ENCODE data around the gene TAF4.

The TAF4 gene

GRCh38 chr20:61933951-61934715 is 131.5 kb downstream of the TAF4 start:
- DNase-seq (ENCODE audit: low read depth): no peak
- no peak for TF ChIP-seq CTCF (conservative IDR thresholded peaks at IDR 0.05; ENCODE audit: low read depth, low read length)
- H3K4me3 ChIP-seq (ENCODE audit: low read depth, low read length): no peak overlapping the region

- no peak for TF ChIP-seq CTCF (conservative IDR thresholded peaks at IDR 0.05; ENCODE audit: low read depth, low read length)
- H3K4me3 ChIP-seq (ENCODE audit: low read depth, low read length): no peak overlapping the region
- no peak for DNase-seq (ENCODE audit: low read depth)
Observed at GRCh38 chr20:61933481-61933950, 132.2 kb downstream of the TAF4 start.

- DNase-seq (ENCODE audit: low read depth): no peak
- no peak for TF ChIP-seq CTCF (conservative IDR thresholded peaks at IDR 0.05; ENCODE audit: low read depth, low read length)
- no peak overlapping the region for H3K4me3 ChIP-seq (ENCODE audit: low read depth, low read length)
Observed at GRCh38 chr20:61932711-61933480, 132.8 kb downstream of the TAF4 start.

GRCh38 chr20:61932199-61932592 is 133.5 kb downstream of the TAF4 start:
- no peak for DNase-seq (ENCODE audit: low read depth)
- no peak for TF ChIP-seq CTCF (conservative IDR thresholded peaks at IDR 0.05; ENCODE audit: low read depth, low read length)
- no peak overlapping the region for H3K4me3 ChIP-seq (ENCODE audit: low read depth, low read length)

- no peak overlapping the region for H3K4me3 ChIP-seq (ENCODE audit: low read depth, low read length)
- no peak for TF ChIP-seq CTCF (conservative IDR thresholded peaks at IDR 0.05; ENCODE audit: low read depth, low read length)
- no peak for DNase-seq (ENCODE audit: low read depth)
Observed at GRCh38 chr20:61931476-61932198, 134.0 kb downstream of the TAF4 start.

GRCh38 chr20:61930776-61931475 is 134.8 kb downstream of the TAF4 start:
- H3K4me3 ChIP-seq (ENCODE audit: low read depth, low read length): no peak overlapping the region
- no peak for DNase-seq (ENCODE audit: low read depth)
- TF ChIP-seq CTCF (conservative IDR thresholded peaks at IDR 0.05; ENCODE audit: low read depth, low read length): no peak

All from choroid plexus epithelial cell (primary cell).